ENCODE results near the gene ESRP2. TPM values are rescaled to one million over a fixed set of nuclear protein-coding genes. Genes with fewer than 3 reads are reported as not detected.

Gene ESRP2
- total RNA-seq (2022; extraction: Qiagen RNA extraction), result 0.05 to 0.18 TPM (median 0.10 TPM) in 5 replicates

DNA sequence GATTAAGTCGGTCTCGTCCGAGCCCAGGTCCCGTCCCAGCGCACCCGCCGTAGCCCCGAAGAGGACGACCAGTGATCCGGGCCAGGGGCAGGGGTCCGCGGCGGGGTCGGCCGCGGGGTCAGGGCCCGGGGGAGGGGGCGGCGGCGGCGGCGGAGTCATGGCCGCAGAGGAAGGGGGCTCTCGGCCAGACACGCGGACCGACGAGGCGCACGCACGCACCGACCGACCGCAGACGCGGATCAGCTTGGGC is at the start of gene ESRP2:
Gene ESRP2 (minus strand): TSS at position 241 of the 250 bp plus-strand sequence. CDS start 82 bp downstream, at position 159.

DNA sequence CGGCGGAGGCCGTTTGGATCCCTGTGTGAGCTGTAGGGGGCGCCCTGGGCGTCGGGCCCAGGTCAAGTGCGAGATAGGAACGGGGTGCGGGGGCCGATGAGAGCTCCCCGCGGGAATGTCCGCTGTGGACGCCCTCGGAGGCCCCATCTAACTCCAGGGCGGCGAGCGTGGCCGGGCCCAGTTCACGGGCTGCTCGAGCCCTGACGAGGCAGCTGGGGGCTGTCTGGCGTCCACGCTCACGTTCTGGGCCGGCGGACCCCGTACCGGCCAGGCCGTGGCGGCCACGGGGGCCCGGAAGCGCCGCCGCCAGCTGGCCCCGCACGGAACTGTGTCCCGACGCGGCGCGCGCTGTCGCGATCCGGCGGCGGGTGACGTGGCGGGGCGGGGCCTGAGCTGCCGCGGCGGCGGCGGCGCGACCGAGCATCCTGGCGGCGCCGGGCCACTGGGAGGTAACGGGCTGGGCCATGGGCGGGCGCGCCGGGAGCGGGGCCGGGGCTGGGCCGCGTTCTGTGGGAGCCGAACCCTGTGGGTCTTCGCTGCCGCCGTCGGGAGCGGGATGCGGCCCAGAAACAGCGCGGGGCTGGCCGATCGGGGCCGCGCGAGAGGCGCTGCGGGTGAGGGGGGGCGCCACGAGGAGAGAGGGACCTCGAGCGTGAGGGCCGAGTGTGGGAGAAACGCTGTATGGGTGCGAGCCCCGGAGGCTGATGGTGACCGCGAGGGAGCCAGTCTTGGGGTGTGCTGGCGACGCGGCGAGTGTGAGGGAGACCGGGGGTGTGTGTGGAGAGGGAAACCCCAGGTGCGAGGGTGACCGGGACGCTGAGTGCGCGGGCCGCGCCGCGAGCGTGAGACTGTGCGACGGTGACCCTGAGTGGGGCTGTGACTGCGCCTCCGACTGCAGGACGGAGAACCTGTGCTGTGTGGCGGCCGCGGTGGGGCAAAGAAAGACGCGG is 28.5 kb upstream of the ESRP2 start, which contains the start of gene SLC7A6:
Gene SLC7A6 (plus strand): TSS at position 399 of the 950 bp plus-strand sequence. CDS start 10,201 bp downstream, outside the sequence.

DNA sequence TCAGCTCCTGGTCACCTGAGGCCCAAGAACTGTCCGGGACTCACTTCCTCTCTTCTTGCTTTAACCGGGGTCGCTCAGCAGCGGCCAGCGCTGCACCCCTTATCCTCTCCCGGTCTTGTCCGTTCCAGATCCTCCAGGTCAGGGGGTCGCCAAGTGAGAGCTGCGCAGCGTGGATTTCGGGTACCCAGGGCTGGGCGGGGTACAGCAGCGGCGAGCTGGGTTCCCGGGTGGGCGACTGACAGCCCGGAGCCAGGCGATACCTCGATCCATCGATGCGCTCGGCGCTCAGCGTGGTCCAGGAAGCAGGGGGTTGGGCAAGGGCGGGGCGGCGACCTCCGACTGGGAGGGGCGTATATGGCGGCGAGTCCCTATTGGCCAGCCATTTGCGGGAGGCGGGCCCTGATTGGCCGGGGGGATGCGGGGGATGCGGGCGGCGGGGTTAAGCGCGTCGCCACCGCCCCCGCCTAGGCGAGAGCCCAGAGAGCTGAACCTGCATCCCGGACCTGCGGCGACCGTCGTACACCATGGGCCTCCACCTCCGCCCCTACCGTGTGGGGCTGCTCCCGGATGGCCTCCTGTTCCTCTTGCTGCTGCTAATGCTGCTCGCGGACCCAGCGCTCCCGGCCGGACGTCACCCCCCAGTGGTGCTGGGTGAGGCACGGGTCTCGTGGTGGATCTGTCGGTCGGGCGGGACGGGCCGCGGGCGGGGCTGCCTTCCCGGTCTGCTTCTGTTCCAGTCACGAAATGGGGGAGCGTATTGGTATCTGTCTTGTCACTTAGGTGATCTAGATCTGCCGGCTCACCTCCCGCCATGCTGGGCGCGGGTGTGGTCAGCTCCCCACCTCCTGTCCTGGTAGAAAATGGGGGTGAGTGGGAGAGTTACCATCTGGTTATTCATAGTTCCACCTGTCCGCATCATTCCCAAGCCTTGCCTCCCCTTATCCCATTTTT is 9.3 kb upstream of the ESRP2 start, which contains the start of gene PLA2G15:
Gene PLA2G15 (plus strand): TSS at position 471 of the 951 bp plus-strand sequence. CDS start 54 bp downstream, at position 525.

Other genes starting within 250 kb of the ESRP2 start
- 0.05 TPM in 1 of 5 replicates, not detected in the others for gene DPEP2, start 236.6 kb downstream of the ESRP2 start, total RNA-seq (2022; extraction: Qiagen RNA extraction)
- not detected in 5 replicates for gene DPEP2NB, start 220.2 kb downstream of the ESRP2 start, total RNA-seq (2022; extraction: Qiagen RNA extraction)
- gene DDX28, start 212.9 kb downstream of the ESRP2 start, total RNA-seq (2022; extraction: Qiagen RNA extraction), result 17.2 to 21.0 TPM (median 19.3 TPM) in 5 replicates
- gene DUS2, start 212.8 kb downstream of the ESRP2 start, total RNA-seq (2022; extraction: Qiagen RNA extraction), result 16.4 to 17.6 TPM (median 16.9 TPM) in 5 replicates
- 12.2 to 15.0 TPM (median 14.4 TPM) in 5 replicates for gene NFATC3, start 150.8 kb downstream of the ESRP2 start, total RNA-seq (2022; extraction: Qiagen RNA extraction)
- gene PLA2G15, start 9.2 kb upstream of the ESRP2 start, total RNA-seq (2022; extraction: Qiagen RNA extraction), result 15.0 to 16.6 TPM (median 15.1 TPM) in 5 replicates
- gene SLC7A6, start 28.4 kb upstream of the ESRP2 start, total RNA-seq (2022; extraction: Qiagen RNA extraction), result 29.4 to 34.5 TPM (median 31.3 TPM) in 5 replicates
- gene SLC7A6OS, start 74.8 kb upstream of the ESRP2 start, total RNA-seq (2022; extraction: Qiagen RNA extraction), result 9.4 to 12.4 TPM (median 11.7 TPM) in 5 replicates
- gene PRMT7, start 74.9 kb upstream of the ESRP2 start, total RNA-seq (2022; extraction: Qiagen RNA extraction), result 26.1 to 32.0 TPM (median 30.2 TPM) in 5 replicates
- gene SMPD3, start 212.4 kb upstream of the ESRP2 start, total RNA-seq (2022; extraction: Qiagen RNA extraction), result 0.08 to 0.20 TPM (median 0.13 TPM) in 5 replicates

Data from A549 treated with AZD2906 at 1 μM for 4 hours (cell line).